Stimulated activated CD8-positive, alpha-beta memory T cell treated with anti-CD3 and anti-CD28 coated beads, Interleukin-4, amount 100 ng/mL, for 4 hours (primary cell): ENCODE measurements around the gene NTM.

Experiments used
- DNase-seq, 2 donors: peaks; one replicate each; pipeline ENCODE4 v3.0.0-alpha.2; 2020; ENCODE audit warnings: low read depth in 2 of 2, low spot score in 1 of 2

Gene NTM

DNA sequence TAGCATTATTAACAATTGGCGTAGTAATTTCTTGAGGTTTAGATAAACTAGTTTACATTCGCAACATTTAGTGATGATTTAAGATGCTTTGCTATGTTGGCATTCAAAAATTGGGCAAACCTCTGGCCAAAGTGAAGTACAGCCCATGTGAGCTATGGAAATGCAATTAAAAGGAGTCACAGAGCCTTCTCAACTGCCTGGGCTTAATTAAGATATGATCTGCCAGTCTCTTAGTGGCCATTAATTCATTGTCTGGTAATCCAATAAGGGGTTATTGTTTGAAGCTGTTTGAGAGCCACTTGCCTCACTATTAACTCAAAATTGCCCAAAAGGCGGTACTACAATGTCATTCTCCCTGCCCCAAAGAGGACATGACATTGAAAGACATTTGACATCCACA is 608.9 kb downstream of the NTM start:
- DNase-seq: no peak

DNA sequence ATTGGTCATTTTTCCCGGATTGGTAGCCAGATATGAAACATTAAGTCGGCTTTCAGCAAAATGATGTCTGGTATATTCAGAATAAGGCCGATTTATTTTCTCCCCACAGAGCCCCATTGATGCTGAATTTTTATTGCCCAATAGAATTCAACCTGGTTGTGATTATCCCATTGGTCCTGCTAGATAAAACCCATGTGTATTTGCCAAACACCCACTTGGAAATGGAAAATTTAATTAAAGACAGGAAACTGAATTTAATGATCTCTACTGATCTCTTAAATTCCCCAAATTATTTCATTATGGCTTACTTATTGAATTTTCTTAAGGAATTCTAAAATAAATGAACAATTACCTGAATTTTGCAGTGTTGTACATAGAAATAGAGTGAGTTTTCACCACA is 609.8 kb downstream of the NTM start:
- DNase-seq: no peak

DNA sequence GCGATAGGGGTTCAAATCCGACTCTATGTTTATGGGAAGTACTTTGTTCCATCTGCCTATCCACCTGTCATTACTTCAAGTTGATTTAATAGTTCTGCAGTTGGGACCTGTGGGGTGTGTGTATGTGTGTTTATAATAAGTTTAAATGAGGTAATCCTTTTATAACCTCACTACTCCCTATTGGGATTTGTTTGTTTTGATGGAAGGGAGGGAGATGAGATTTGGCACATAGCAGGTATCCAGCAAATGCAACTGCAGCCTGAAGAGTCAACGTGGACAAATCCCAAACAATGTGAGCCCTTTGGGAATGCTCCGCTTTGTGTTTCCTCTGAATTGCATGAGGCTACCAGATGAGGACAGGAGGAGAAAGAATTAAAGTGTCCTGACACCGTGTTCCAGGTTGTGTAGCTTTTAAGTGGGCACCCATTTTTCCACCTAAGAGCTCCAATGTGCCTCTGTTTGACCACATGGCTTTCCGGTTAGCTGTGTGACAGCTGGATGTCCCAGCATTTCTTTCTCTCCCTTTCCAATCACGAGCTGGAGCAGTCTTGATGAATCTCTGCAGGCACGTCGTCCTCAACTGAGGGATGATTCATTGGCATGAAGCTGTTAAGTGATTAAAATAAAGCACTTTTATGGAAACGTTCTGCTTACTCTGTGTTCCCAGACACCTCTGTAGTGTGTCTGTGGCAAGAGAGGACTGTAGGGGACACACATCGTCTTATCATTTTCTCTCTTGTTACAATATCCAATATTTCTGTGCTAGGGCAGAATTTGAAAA is 610.7 kb downstream of the NTM start:
- DNase-seq: no peak

DNA sequence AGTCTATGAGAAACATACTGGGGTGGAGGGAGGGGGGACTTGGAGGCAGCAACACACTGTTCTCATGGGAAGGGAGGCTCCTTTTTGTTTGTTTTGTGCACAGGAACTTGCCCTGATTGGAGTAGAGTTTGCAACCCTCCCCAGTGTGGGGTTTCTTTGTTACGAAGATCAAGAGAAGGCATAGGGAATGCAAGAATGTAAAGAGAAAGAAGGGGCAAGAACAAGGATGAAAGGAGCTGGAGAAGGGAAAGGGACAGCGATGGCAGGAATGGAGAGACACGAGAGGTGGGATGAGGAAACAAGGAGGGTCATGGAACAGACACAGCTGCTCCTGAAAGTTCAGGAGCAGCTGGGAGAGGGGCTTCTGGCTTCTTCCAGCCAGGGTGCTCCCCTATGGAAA is 611.7 kb downstream of the NTM start:
- no peak for DNase-seq

DNA sequence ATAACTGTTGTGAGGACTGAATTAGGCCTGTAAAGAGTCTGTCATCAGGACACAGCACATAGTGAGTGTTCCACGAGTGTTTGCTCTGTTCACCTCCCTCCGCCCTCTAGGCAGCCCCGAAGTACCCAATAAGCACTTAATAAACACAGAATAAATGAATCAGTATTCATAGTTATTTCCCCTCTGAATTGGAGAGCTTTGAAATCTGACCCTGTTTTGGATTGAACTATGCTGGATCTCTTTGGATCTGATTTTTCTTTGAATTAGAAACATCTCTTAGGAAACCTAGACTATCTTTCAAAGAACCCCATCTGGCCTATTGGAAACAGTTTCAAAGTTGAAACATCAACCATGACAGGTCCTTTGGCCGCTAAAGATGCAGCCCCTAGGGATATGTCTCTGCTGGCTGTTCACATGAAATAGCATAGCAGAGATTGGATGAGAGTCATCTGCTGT is 615.5 kb downstream of the NTM start:
- no peak for DNase-seq

DNA sequence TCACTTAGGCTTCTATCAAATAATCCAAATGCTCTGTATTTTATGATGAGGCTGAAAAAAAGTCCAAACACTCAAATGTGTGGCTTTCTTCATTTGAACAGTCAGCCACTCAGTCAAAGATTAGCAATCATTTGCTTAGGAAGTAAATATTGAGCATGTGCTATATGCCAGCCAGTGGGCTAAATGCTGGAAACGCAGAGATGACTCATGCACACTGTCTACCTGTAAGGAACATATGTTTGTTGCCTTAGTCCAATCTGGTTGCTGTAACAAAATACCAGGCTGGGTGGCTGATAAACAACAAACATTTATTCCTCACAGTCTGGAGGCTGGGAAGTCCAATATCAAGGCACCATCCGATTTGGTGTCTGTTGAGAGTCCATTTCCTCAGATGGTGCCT is 617.3 kb downstream of the NTM start:
- no peak for DNase-seq

DNA sequence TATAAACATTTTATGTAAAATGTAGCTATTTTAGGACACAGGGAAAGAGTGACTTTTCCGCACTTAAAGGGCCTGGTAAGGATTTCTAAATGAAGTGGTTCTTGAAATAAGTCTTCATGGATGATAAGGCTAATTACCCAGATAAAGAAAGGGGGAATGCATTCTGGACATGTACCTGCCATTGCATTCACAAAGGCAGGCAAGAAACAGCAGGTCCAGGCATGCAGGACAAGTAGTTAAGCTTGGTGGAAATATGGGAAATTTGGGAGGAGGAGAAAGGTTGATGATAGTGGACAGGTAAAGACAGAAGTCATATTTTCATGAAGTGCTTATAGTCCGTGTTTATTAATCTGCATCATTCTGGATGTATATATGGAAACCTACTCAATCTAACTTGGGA is 621.2 kb downstream of the NTM start:
- DNase-seq: no peak

DNA sequence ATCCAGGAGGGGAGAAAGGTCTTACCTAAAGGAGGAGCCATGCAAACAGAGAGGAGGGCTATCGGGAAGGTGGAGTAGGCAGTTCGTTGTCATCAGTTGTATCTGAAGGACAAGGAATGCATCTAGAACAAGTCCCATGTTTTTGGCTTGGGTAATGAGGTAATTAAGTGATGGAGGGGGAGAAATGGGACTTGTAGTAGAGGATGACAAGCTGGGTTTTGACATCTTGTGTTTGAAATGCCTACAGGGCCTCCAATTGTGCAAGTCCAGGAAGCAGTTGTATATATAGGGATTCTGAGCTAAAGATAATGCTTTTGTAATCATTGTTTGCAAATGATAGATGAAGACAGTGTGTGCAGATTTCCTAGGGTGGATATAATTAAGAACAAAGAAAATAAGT is 622.8 kb downstream of the NTM start:
- DNase-seq: no peak

DNA sequence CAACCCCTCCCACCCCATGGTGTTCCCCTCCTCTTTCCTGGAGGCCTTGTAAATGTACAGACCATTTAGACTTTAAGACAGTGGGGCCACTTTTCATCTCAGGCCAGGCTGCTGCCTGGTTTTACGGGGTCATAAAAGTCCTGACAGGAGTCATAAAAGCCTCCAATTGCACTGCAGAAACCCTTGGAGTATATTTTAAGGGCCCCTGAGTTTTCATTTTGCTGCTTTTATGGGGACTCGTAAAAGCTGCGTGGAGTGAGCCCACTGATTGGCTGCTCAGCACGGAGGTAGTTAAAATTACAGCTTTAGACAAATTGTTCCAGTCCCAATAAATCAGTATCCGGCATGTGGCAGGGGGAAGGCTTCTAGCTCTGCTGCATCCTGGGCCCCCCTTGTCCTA is 627.6 kb downstream of the NTM start:
- DNase-seq: no peak

DNA sequence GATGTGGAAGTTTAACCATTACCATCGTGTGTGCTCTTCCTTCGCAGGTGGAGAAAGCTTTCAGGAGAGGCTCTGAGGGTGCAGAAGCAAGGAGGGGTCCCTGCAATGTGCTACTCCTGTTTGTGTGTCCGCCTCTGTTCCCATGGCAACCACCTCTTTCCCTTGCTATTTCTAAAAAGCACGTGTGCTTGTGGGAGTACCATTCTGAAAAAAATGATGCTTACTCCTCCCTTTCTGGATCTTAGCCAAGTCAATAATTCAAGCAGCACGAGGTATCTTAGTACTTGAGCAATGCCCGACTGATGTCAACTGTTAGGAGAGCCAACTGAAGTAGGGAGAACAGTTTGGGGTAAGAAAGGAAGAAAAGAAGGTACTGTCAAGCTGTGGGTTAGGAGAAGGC is 628.7 kb downstream of the NTM start:
- no peak for DNase-seq

DNA sequence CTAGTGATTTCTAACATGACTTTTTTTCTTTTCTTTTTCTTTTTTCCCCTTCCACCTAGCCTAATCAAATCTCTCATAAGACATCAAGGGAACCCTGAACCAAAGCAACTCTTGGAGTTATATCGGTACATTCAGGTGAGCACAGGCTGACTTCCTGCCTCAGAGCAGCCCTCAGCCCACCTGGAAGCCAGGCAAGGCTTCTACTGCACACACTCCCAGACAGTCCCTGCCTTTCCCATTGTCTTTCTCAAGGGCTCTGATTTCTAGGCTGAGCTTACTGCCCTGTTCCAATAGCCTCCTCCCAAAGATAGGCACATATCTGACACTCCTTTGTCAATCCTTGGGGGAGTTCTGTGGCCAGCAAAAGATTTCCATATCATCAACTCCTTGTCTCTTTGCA is 629.5 kb downstream of the NTM start:
- no peak for DNase-seq

DNA sequence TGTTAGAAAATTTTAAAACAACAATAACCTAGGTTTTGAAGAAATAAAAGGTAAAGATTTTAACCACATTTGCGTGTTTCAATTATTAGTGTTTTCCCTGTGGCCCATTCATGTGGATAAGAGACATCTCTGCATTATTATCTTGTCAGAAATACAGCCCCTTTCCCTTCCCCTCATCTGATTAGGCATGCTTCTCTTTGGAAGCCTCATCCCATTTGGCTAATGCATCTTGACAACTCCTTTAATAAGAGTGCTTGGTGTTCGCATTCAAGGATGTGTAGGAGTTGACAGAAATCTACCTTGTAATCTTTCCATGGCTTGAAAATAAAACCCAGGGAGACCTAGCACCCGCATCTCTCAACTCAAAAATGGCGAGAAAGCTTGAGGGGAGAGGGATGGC is 635.5 kb downstream of the NTM start:
- no peak for DNase-seq

DNA sequence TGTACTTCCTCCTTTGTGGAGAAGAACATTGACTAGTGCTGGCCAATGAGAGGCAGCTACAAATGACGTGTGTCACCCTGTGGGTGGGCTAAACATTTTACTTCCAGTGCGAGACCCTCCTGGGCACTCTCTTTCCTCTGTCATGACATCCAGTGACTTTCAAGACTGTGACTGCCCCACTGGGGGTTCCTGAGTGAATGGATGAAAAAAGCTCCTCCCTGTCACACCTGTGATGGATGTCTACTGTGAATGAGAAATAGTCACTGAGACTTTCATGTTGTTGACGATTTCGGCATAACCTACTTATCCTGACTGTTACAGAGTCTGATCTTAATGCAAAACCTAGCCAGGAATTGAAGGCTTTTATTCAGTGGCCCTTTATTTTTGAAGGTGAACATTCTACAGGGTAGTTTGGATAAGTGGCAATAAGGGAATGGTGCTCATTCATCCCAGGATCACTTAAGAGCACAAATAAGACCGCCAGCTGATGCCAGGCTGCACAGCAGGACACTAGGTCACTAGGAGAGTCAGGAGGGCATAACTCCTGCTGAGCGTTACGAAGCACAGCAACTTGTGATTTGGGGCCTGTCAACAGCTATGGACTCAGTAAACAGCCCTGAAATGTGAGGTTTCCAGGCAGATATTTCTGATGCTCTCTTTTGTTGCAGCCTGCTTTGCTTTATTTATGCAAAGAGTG is 636.6 kb downstream of the NTM start:
- DNase-seq: no peak

DNA sequence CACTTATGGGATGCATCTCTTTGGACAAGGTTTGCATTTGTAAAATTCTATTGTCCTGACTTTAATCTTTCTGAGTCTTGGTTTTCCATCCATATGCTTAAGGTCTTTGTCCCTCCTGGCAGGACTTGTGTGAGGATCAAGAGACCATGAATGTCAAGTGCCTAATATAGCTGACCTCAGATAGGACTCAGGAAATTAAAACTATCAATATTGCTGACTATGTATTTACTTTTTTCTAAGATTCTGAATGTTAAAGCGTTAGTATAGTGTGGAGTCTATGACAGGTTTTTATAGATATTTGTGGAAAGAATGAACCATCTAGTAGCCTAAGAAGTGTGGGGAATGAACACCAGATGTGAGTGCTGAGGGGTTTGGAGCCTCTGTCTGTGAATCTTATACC is 637.8 kb downstream of the NTM start:
- no peak for DNase-seq

DNA sequence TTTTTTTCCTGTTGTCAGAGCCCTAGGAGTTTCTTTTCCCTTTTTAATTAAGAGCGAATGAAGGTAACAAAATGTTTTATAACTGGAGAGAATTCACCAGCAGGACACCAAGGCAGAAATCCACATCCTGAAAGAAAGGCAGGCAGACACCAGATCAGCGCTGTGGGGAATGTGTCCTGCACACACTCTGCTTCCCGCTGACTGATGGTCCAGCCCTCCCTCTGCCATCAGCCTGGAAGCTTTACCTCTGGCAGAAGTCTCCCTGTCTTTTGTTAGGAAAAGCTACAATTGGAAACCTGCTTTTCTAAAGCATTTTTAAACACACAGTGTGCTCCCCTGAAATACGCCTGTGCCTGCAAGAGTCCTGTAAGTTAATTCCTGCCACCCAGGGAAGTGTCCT is 638.5 kb downstream of the NTM start:
- DNase-seq: no peak

DNA sequence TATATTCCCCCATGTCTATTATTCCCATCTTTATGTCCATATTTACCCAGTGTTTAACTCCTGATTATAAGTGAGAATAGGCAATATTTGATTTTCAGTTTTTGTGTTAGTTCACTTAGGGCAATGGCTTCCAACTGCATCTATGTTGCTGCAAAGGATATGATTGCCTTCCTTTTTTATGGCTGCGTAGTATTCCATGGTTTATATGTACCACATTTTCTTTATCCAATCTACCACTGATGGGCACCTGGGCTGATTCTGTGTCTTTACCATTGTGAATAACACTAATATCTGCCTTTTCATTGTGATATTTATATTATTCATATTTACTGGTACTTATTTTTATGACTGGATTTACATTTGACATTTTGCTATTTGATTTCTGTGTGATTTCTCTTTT is 649.6 kb downstream of the NTM start:
- DNase-seq: no peak

DNA sequence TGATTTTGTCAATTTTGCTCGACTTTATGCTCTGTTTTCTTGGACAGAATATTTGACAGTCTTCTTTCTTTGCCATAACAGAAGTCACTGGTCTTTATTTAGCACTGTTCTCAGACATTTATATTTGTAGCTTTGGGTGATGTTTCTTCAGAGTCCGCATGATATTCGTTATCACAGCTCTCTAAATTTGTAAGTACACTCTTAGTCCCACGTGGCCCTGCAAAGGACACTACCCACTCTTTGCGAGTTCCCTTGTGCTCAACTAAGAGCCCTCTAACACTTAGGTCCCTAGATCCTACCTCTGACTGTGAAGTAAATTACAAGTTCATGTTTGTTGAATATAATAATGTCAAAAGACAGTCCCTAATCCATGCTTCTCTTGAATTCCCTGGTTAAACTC is 651.9 kb downstream of the NTM start:
- no peak for DNase-seq

DNA sequence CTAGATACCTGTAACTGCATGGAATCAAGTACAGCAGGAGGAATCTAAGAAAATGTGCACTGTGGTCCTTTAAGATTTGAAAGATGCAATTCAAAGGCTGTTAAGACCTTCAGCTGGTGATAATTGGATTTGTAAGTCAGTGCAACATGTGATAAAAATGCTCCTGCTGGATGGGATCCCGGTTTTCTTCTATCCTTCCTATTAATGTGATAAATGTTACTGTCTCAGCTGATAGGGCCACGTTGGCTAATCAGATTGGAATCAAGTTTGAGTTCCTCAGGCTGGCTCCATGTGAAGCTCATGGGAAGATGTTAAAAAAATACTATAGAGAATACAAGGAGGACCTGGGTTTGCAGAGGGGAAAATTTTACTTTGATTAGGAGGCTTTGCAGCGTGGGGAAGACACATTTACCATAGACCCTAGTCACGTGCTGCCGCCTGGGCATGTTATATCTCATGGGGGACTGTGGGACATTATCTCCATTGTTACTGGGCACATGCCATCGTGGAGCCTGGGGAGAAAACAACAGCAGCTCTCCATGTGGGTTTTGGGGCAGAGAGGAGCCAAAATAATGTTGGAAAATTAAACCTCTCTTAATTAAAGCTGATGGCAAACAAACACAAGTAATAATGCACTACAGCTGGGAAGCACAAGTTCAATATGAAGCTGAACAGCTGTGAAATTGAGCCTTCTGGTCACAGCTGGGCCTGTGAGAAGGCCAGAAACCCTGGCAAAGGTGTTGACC is 652.5 kb downstream of the NTM start:
- no peak for DNase-seq

DNA sequence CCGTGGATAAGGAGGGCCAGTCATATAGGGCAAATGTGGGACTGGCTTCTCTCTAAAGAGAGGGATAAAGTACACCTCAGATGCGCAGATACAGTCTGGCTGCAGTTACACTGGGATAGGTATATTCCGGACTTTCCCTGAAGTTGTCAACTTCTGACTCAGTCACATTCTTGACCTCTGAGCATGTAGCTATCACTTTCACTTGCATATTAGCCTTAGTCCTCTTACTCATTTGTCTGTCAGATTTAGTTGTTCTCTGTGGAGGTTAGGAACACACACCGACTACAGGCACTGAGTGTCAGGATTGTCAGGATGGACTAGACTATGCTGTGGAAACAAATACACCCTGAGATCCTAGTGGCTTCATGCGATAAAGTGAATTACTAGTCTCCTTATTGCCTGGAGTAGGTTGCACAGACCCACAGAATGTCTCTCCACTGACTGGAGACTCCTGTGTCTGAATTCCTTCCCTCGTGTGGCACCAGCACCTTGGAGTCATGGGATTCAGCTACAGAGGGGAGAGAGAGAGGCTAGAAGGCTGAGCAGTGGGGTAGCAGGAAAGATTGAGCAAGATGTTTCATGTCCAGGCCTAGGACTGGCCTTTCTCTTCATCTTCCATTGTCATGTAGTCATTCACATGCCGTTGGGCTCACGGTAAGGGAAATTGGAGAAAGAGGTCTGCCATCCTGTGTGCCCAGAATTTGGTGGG is 654.3 kb downstream of the NTM start:
- no peak for DNase-seq

DNA sequence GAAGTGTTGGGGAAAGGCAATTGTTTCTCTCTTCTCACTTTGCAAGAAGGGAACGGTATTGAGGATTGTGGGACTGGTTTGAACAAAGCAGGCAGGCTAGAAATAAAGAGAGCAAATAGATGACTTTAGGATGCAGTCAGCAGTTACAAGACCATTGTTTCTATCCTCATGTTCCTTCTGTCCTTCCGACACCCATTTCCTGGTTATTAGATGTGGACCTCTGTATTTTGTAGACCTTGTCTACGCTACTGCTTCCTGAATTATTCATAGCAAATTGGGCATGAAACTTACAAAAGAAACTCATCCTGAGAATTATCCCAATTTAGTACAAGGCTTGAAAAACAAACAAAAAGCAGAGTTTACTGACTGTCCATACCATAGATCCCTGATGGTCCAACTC is 656.3 kb downstream of the NTM start:
- DNase-seq: no peak

DNA sequence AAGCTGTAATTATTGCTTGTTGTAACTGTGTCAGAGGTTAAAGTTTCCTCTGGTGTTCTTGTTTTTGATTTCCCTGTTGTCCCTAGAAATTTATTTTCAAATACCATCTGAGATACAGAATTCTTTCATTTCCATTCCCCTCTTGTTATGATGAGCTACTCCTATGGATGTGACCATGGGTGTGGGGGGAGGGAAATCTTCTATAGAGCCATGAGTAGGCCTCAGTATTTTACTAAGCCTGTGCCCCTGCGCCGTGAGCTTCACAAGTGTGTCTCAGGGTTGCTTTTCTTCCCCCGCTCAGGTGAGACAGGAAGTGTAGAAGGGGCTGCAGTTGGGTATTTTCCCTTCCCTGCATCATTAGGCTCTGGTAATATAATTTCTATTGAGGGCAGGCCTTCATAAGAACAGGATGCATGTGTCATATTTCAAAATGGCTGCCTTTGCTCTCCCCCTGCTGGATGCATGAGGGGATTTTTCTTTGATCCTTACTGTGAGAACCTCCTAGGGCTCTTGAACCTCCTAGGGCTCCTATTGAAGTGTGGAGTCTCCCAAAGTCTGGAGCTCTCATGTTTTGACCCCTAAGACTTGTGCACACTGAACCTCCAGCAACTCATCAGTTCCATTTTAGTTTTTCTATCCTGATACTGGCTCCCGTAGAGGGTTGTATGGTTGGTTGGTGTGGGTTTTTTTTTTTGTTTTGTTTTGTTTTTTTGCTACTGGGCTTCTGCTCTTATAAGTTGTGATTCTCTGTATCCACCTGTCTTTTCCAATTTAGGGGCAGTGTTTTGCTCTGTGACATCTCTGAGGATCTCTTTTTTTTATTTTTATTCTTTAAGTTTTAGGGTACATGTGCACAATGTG is 658.2 kb downstream of the NTM start:
- no peak for DNase-seq
